BLaER1 (cell line): ENCODE measurements around the gene TYK2.
A peak's percentile ranks its signal among the peaks of the same experiment; 100 is the strongest.
"Not testable (repeated sequence)": the region's sequence is repeated elsewhere in the genome, so short reads cannot be mapped to it uniquely, and the experiment has no call there.

Source experiments
- H3K27ac ChIP-seq: shearing (Covaris generic); formaldehyde crosslinking; 2 replicates; pipeline ENCODE4 v1.8.1; 2022
- H3K27me3 ChIP-seq: shearing (Covaris generic); formaldehyde crosslinking; 2 replicates; pipeline ENCODE4 v1.8.1; 2022
- H3K36me3 ChIP-seq: shearing (Covaris generic); formaldehyde crosslinking; 2 replicates; pipeline ENCODE4 v1.8.1; 2022
- H3K4me1 ChIP-seq: shearing (Covaris generic); formaldehyde crosslinking; 2 replicates; pipeline ENCODE4 v1.8.1; 2022
- H3K4me2 ChIP-seq: shearing (Covaris generic); formaldehyde crosslinking; 2 replicates; pipeline ENCODE4 v1.8.1; 2022
- H3K4me3 ChIP-seq: shearing (Covaris generic); formaldehyde crosslinking; 2 replicates; pipeline ENCODE4 v1.8.1; 2022
- H3K9ac ChIP-seq: shearing (Covaris generic); formaldehyde crosslinking; 2 replicates; pipeline ENCODE4 v1.8.1; 2022
- H3K9me3 ChIP-seq: shearing (Covaris generic); formaldehyde crosslinking; 2 replicates; pipeline ENCODE4 v1.8.1; 2022
- H4K20me1 ChIP-seq: shearing (Covaris generic); formaldehyde crosslinking; 2 replicates; pipeline ENCODE4 v1.8.1; 2022
- Cebpa-rat ChIP-seq: shearing (Covaris generic); IDR thresholded peaks from 2 replicates; pipeline ENCODE4 v1.8.1; 2022

TYK2 gene

DNA sequence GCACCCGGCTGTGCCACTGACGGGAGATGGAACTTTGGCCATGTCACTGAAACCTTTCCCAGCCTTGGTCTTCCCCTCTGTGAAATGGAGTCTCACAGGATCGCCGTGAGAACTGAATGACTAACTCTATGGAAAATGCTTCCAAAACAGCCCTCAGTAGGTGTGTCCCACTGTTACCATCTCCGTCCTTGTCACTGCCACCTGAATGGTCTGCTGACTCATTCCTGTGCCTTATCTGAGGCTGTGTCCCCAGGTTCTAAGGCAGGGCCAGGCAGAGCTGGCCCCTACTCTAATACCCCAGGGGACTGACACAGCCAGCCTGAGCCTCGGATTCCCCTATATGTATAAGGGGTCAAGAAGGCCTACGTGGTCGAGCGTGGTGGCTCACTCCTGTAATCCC lies 18.4 kb upstream of the TYK2 start:
- no peak for TF ChIP-seq Cebpa-rat
- Histone ChIP-seq H3K4me1 (peaks cover 43% of the 10 kb centered on the region), H3K4me3 (no peak overlapping the region), H3K9ac (peak overlapping the region; percentile 45; the same call in 1 of the 2 replicates), H3K27ac (no peak overlapping the region), H4K20me1 (peaks cover 86% of the 10 kb centered on the region), H3K36me3 (peaks cover 73% of the 10 kb centered on the region), H3K9me3 (no peaks in the 10 kb centered on the region), H3K4me2 (peak overlapping the region; percentile 97), H3K27me3 (no peaks in the 10 kb centered on the region)

DNA sequence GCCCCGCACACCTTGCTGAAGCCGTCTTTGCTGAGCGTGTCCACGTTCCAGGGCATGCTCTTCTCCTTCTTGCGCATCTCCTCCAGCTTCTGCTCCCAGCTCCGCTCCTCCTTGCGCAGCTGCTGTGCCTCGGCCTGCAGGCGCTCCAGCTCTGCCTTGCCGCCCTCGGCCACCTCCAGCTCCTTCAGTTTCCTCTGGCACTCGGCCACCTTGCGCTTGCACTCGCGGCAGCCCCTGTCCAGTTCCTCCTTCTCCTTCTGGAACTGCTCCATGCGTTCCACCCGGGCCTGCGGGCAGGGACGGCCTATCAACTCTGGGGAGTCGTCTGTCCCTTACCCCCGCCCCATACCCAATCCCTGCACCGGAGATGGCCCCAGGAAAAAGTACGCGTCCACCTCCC lies 15.5 kb upstream of the TYK2 start:
- no peak for TF ChIP-seq Cebpa-rat
- Histone ChIP-seq H3K4me2 (no peak overlapping the region), H4K20me1 (peaks cover 81% of the 10 kb centered on the region), H3K9ac (no peak overlapping the region), H3K27ac (no peak overlapping the region), H3K36me3 (peaks cover 98% of the 10 kb centered on the region), H3K9me3 (no peaks in the 10 kb centered on the region), H3K4me1 (peaks cover 26% of the 10 kb centered on the region), H3K27me3 (no peaks in the 10 kb centered on the region), H3K4me3 (no peak overlapping the region)

DNA sequence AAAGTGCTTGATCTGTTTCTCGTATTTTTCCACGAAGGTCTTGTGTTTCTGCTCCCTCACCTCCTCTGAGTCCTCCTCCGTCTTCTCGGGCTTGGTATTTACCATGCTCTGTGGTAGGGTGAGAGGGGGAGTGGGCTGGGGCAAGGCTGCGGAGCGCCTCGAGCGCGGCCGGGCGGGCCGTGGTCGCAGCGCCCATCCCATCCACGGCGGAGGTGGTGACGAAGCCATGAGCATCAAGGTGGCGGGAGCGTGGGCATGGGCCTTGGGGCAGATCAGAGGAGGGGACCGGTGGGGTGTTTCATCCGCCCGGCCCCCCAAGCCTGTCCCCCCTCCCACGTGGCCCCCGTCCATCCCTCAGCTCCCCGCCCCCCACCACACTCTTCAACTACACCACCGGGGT lies 15.1 kb upstream of the TYK2 start:
- no peaks in the 10 kb centered on the region for H3K27me3 ChIP-seq
- H3K9me3 ChIP-seq = no peaks in the 10 kb centered on the region
- H4K20me1 ChIP-seq = peaks cover 81% of the 10 kb centered on the region
- no peak overlapping the region for H3K9ac ChIP-seq
- no peak overlapping the region for H3K4me2 ChIP-seq
- H3K4me1 ChIP-seq = peaks cover 21% of the 10 kb centered on the region
- peaks cover 98% of the 10 kb centered on the region for H3K36me3 ChIP-seq
- no peak for TF ChIP-seq Cebpa-rat
- H3K4me3 ChIP-seq = no peak overlapping the region
- no peak overlapping the region for H3K27ac ChIP-seq

DNA sequence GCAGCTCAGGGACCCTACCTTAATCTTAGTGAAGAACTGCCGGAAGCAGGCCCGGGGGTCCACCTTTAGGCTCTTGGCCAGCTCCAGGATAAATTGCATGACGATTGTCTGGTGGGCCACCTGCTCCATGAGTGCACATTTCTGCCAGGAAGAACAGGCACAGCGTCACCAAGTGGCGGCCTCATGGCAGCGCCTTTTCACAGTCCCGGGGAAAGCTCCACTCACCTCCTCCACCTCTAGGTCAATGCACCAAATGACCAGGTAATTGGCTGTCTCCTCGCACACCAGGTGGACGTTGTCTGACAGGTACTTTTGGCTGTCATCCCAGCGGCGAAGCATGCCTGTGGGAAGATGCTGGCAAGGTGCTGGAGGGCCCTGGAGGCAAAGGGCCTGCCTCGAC lies 14.6 kb upstream of the TYK2 start:
- TF ChIP-seq Cebpa-rat = no peak
- peaks cover 81% of the 10 kb centered on the region for H4K20me1 ChIP-seq
- peaks cover 17% of the 10 kb centered on the region for H3K4me1 ChIP-seq
- H3K9ac ChIP-seq = no peak overlapping the region
- no peak overlapping the region for H3K4me2 ChIP-seq
- peaks cover 98% of the 10 kb centered on the region for H3K36me3 ChIP-seq
- H3K9me3 ChIP-seq = no peaks in the 10 kb centered on the region
- no peaks in the 10 kb centered on the region for H3K27me3 ChIP-seq
- H3K4me3 ChIP-seq = no peak overlapping the region
- H3K27ac ChIP-seq = no peak overlapping the region

DNA sequence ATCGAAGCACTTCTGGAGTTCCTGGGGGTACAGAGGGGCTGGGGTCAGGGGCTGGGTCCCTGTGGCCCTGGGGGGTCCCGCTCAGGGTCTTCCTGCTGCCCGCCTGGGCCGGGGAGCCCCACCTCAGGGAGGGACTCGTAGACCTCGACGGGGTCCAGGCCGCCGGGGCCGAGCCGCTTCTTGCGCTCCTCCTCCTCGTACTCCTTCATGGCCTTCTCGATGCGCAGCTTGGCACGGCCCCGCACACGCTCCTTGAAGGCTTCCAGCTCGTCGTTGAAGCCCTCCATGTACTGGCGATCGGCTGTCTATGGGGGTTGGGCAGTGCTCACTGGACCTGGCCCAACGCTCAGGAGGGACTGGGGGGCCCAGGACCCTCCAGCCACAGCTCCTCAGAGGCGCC lies 12.8 kb upstream of the TYK2 start:
- no peaks in the 10 kb centered on the region for H3K27me3 ChIP-seq
- H3K4me1 ChIP-seq = peaks cover 6% of the 10 kb centered on the region; the same call in 1 of the 2 replicates
- no peak for TF ChIP-seq Cebpa-rat
- H4K20me1 ChIP-seq = peaks cover 65% of the 10 kb centered on the region
- no peak overlapping the region for H3K27ac ChIP-seq
- H3K4me2 ChIP-seq = no peak overlapping the region
- no peaks in the 10 kb centered on the region for H3K9me3 ChIP-seq
- no peak overlapping the region for H3K9ac ChIP-seq
- H3K4me3 ChIP-seq = no peak overlapping the region
- peaks cover 88% of the 10 kb centered on the region for H3K36me3 ChIP-seq

DNA sequence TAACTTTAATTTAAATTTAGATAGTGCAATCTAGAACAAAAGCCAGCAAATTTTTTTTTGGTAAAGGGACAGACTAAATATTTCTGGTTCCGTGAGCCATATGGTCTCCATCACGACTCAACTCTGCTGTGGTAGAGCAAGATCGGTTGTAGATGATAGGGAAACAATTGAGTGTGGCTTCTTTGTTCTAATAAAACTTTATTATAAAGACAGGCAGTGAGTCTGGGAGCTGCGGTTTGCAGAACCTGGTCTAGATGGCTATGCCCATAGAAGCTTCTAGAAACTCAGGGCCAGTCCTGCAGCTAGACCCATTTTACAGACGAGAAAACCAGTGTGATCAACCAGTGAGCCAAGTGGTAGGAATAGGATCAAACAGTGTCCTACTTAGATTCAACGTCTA lies 11.7 kb upstream of the TYK2 start:
- H3K9me3 ChIP-seq = no peaks in the 10 kb centered on the region
- no peak overlapping the region for H3K4me3 ChIP-seq
- H3K9ac ChIP-seq = no peak overlapping the region
- H3K4me2 ChIP-seq = no peak overlapping the region
- peaks cover 78% of the 10 kb centered on the region for H3K36me3 ChIP-seq
- TF ChIP-seq Cebpa-rat = no peak
- peaks cover 16% of the 10 kb centered on the region for H3K4me1 ChIP-seq
- H3K27ac ChIP-seq = no peak overlapping the region
- H3K27me3 ChIP-seq = no peaks in the 10 kb centered on the region
- H4K20me1 ChIP-seq = peaks cover 55% of the 10 kb centered on the region

DNA sequence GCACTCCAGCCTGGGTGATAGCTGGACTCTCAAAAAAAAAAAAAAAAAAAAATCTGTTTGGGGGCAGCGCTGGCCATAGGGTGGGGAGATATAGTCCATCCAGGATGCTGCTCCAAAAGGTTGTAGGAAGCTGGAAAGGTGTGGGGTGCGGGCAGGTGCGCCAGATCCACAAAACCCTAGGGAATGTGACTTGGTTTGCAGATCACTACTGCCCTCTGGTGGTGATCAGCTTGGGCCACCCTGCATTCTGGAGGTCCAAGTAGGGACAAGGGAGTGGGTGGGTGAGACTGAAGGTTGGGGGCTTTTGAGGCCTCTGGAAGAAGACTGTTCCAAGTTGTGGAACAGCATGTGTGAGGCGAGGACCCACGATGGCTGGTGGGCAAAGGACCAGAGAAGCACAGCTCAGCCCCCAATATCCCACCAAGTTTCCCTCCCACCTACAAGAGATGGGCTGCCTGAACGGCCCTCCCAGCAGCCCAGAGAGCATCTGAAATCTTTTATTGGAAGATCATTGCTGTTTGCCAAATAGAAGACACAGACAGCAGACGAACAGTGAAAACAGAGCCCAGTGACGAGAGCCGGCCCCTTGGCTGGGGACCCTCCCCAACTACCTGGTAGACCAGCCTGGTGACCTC lies 10.4 kb upstream of the TYK2 start:
- peaks cover 42% of the 10 kb centered on the region for H4K20me1 ChIP-seq
- no peaks in the 10 kb centered on the region for H3K9me3 ChIP-seq
- H3K4me3 ChIP-seq = no peak overlapping the region
- TF ChIP-seq Cebpa-rat = no peak
- H3K4me2 ChIP-seq = no peak overlapping the region
- H3K27me3 ChIP-seq = no peaks in the 10 kb centered on the region
- no peak overlapping the region for H3K27ac ChIP-seq
- H3K36me3 ChIP-seq = peaks cover 64% of the 10 kb centered on the region
- peaks cover 29% of the 10 kb centered on the region for H3K4me1 ChIP-seq
- H3K9ac ChIP-seq = no peak overlapping the region

DNA sequence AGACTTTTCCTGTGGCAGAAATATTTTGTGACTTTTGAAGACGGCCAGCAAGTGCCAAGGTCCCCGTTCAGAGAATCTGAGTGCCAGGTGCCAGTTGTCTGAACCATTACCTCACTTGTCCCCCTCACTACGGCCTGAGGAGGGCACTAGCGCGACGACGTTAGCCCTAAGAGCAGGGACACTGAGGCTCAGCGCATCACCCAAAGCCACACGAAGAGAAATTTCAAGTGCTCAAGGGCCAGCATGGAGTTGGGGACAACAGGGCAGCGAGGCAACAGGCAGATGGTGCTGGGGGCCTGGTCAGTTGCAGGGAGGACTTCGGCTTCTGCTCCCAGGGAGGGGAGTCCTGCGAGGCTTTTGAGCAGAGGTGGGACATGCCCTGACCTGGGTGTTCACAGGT lies 9.5 kb upstream of the TYK2 start:
- Histone ChIP-seq H3K27ac (no peak overlapping the region), H3K27me3 (no peaks in the 10 kb centered on the region)
- no peak for TF ChIP-seq Cebpa-rat

DNA sequence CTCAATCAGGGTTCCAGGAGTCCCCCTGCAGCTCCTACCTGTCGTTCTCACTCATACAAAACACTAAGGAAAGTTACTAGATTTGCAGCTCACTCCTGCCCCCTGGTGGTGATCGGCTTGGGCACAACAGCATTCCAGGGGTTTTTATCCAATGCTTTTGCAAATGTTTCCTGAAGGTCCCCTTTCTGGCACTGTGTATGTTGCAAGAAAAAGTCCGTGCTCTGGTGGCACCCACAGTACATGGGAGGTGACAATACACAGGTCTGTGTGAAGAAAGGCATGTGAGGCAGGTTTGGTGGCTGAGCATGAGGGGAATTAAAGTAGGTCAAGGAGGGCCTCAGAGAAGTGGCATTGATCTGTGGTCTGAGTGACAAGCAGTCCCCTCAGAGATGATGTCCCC lies 8.6 kb upstream of the TYK2 start:
- no peaks in the 10 kb centered on the region for H3K9me3 ChIP-seq
- no peak overlapping the region for H3K4me2 ChIP-seq
- H3K9ac ChIP-seq = no peak overlapping the region
- peaks cover 29% of the 10 kb centered on the region for H3K4me1 ChIP-seq
- no peak for TF ChIP-seq Cebpa-rat
- peaks cover 48% of the 10 kb centered on the region for H3K36me3 ChIP-seq
- no peak overlapping the region for H3K4me3 ChIP-seq
- H3K27ac ChIP-seq = no peak overlapping the region
- no peaks in the 10 kb centered on the region for H3K27me3 ChIP-seq
- peaks cover 33% of the 10 kb centered on the region for H4K20me1 ChIP-seq

More for the DNA sequence above, 9.5 kb upstream of the TYK2 start:
- Histone ChIP-seq H4K20me1 (peaks cover 36% of the 10 kb centered on the region), H3K4me2 (no peak overlapping the region), H3K9me3 (no peaks in the 10 kb centered on the region), H3K4me3 (no peak overlapping the region), H3K4me1 (peaks cover 29% of the 10 kb centered on the region), H3K36me3 (peaks cover 57% of the 10 kb centered on the region), H3K9ac (no peak overlapping the region)

DNA sequence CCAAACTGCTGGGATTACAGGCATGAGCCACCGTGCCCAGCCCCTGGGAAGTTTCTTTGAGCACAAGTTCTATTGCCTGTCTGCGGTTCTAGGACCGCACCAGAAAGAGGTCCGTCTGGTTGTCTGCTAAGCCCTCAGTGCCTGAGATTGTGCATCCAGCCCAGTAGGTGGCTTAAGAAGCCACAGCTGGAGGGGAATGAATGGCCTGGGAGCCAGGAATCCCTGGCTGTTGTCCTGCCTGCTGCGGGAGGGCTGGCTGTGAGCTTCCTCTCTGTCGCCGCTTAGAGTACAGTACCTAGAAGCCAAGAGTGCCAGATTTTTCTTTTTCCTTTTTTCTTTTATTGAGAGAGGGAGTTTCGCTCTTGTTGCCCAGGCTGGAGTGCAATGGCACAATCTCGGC lies 4.2 kb upstream of the TYK2 start:
- peaks cover 39% of the 10 kb centered on the region for H3K4me1 ChIP-seq
- no peaks in the 10 kb centered on the region for H3K9me3 ChIP-seq
- H4K20me1 ChIP-seq = no peaks in the 10 kb centered on the region; the same call in 1 of the 2 replicates
- H3K4me2 ChIP-seq = no peak overlapping the region
- no peaks in the 10 kb centered on the region for H3K27me3 ChIP-seq
- H3K36me3 ChIP-seq = peaks cover 4% of the 10 kb centered on the region; the same call in 1 of the 2 replicates
- H3K4me3 ChIP-seq = no peak overlapping the region
- no peak overlapping the region for H3K27ac ChIP-seq
- TF ChIP-seq Cebpa-rat = no peak
- H3K9ac ChIP-seq = no peak overlapping the region; the same call in 1 of the 2 replicates

DNA sequence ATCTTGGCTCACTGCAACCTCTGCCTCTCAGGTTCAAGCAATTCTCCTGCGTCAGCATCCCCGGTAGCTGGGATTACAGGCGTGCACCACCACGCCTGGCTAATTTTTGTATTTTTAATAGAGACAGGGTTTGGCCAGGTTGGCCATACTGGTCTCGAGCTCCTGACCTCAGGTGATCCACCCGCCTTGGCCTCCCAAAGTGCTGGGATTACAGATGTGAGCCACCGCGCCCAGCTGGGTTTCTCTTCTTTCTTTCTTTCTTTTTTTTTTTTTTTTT lies 2.8 kb upstream of the TYK2 start:
- H3K27me3 ChIP-seq, H3K9ac ChIP-seq, H3K36me3 ChIP-seq: not testable (repeated sequence)

More for the DNA sequence above, 2.8 kb upstream of the TYK2 start:
- H3K27ac ChIP-seq, H3K9me3 ChIP-seq, H4K20me1 ChIP-seq, H3K4me2 ChIP-seq, H3K4me3 ChIP-seq: not testable (repeated sequence)
- peaks cover 42% of the 10 kb centered on the region for H3K4me1 ChIP-seq
